Stimulated activated CD8-positive, alpha-beta memory T cell treated with anti-CD3 and anti-CD28 coated beads, Interleukin-4, amount 100 ng/mL, for 48 hours (primary cell): ENCODE results near the gene GHR.

Experiments
- DNase-seq: peaks from one replicate; pipeline ENCODE4 v3.0.0-alpha.2; 2020

Gene GHR

GRCh38 chr5:42612750-42613366, 189.6 kb downstream of the GHR start:
- no peak for DNase-seq

- no peak for DNase-seq
These were observed 191.3 kb downstream of the GHR start for GRCh38 chr5:42614509-42614908.

GRCh38 chr5:42620579-42621216, 197.5 kb downstream of the GHR start:
- no peak for DNase-seq

- DNase-seq = no peak
These were observed 198.0 kb downstream of the GHR start for GRCh38 chr5:42621242-42621641.

GRCh38 chr5:42621662-42622061, 198.4 kb downstream of the GHR start:
- no peak for DNase-seq

GRCh38 chr5:42624912-42625311, 201.7 kb downstream of the GHR start:
- DNase-seq = no peak

GRCh38 chr5:42626462-42626861, 203.2 kb downstream of the GHR start:
- DNase-seq = no peak

GRCh38 chr5:42628821-42629220, 205.6 kb downstream of the GHR start:
- DNase-seq = no peak

- DNase-seq = no peak
These were observed 206.0 kb downstream of the GHR start for GRCh38 chr5:42629284-42629683.

- DNase-seq = no peak
These were observed 208.0 kb downstream of the GHR start for GRCh38 chr5:42631241-42631640.

- DNase-seq = no peak
These were observed 209.2 kb downstream of the GHR start for GRCh38 chr5:42632354-42632900.

GRCh38 chr5:42634575-42634974, 211.3 kb downstream of the GHR start:
- DNase-seq = no peak

GRCh38 chr5:42636425-42636824, 213.2 kb downstream of the GHR start:
- DNase-seq = no peak

GRCh38 chr5:42636946-42637345, 213.7 kb downstream of the GHR start:
- no peak for DNase-seq

GRCh38 chr5:42638972-42639371, 215.7 kb downstream of the GHR start:
- no peak for DNase-seq

GRCh38 chr5:42640835-42641234, 217.6 kb downstream of the GHR start:
- DNase-seq = no peak

- no peak for DNase-seq
These were observed 218.2 kb downstream of the GHR start for GRCh38 chr5:42641336-42642005.

GRCh38 chr5:42642006-42642405, 218.8 kb downstream of the GHR start:
- DNase-seq = no peak

GRCh38 chr5:42643360-42643759, 220.1 kb downstream of the GHR start:
- DNase-seq = no peak

GRCh38 chr5:42645138-42645537, 221.9 kb downstream of the GHR start:
- DNase-seq = no peak

GRCh38 chr5:42648036-42648435, 224.8 kb downstream of the GHR start:
- DNase-seq = no peak

- DNase-seq = no peak
These were observed 225.7 kb downstream of the GHR start for GRCh38 chr5:42648915-42649314.

- no peak for DNase-seq
These were observed 226.8 kb downstream of the GHR start for GRCh38 chr5:42650084-42650483.

- no peak for DNase-seq
These were observed 230.5 kb downstream of the GHR start for GRCh38 chr5:42653705-42654104.
